Cardiac muscle cell (in vitro differentiated cells and primary cell): ENCODE results near the gene EIF2A. TPM values are rescaled to one million over a fixed set of nuclear protein-coding genes. Genes with fewer than 3 reads are reported as not detected.

Experiments used
- DNase-seq, 2 donors: peaks; one replicate each; pipeline versions ENCODE4 v3.0.0 to v3.0.0-alpha.2; 2010 to 2017; ENCODE audit warnings: low read depth in 1 of 2, low spot score in 1 of 2
- H3K27ac ChIP-seq: fragments of 200-600 bp; sonication (generic); 2 replicates; pipeline ENCODE4 v1.5.1; 2016
- H3K27me3 ChIP-seq: fragments of 200-600 bp; sonication (generic); 2 replicates; pipeline ENCODE4 v1.6.0; 2016; ENCODE audit warnings: control low read depth
- H3K36me3 ChIP-seq: fragments of 200-600 bp; sonication (generic); 2 replicates; pipeline ENCODE4 v1.5.1; 2016; ENCODE audit warnings: control low read depth
- H3K4me1 ChIP-seq: fragments of 200-600 bp; sonication (generic); 2 replicates; pipeline ENCODE4 v1.8.1; 2017; ENCODE audit warnings: low read depth, mild to moderate bottlenecking, mixed run types
- H3K4me3 ChIP-seq: fragments of 200-600 bp; sonication (generic); 2 replicates; pipeline ENCODE4 v1.5.1; 2016; ENCODE audit warnings: mild to moderate bottlenecking
- H3K9me3 ChIP-seq: fragments of 200-600 bp; sonication (generic); 2 replicates; pipeline ENCODE4 v1.5.1; 2017; ENCODE audit warnings: low read depth, mild to moderate bottlenecking, control low read depth
- polyA plus RNA-seq: library from polyadenylated mRNA; unstranded; fragments of >200 nt; fragmentation: Nextera tagmentation; extraction: Ambion mirVana; gene quantifications from 2 replicates; pipeline ENCODE4 v1.2.1, GENCODE V29; 2016
- total RNA-seq: library from RNA; depleted of rRNA; stranded (reverse); fragments of >200 nt; gene quantifications from 2 replicates; pipeline ENCODE4 v1.2.3, GENCODE V29; 2016
- TF ChIP-seq, protein P1 (sequence below): IDR thresholded peaks from 2 replicates; pipeline ENCODE4 v1.5.1; 2012; ENCODE audit warnings: low read depth, mild to moderate bottlenecking, low read length

The EIF2A gene
- total and polyA plus RNA-seq, 2 experiments from 2014 or later, result 40.5 to 49.5 TPM

DNA sequence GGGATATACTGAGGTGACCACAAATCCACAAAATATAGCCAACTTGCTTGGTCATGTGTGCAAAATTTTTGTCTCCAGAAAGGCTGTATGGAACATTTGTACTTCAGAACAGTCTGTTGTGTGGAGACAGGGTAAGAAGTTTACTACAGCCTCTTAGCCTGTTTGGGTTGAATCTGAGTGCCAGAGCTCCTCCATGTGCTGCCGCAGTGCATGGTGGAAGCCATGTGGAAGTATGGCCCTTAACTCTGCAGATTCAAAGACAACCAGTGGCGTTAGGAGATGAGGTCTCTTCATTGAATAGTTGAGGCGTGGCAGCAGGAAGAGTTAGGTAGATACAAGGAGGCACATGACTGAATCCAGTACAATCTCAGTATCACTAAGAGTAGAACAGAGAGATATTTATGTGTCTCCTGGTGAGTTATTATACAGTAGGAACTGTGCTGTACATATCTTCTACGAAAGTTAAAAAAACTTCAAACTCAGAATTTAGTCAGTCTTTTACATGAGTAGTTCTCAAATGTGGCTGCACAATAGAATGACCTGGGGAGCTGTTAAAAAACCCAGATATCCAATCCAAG is 9.4 kb downstream of the EIF2A start:
- H3K27me3 ChIP-seq, result no peaks in the 10 kb centered on the region
- peaks cover 16% of the 10 kb centered on the region for H3K36me3 ChIP-seq
- H3K9me3 ChIP-seq, result no peaks in the 10 kb centered on the region
- H3K4me1 ChIP-seq, result no peaks in the 10 kb centered on the region
- TF ChIP-seq, protein P1, sequence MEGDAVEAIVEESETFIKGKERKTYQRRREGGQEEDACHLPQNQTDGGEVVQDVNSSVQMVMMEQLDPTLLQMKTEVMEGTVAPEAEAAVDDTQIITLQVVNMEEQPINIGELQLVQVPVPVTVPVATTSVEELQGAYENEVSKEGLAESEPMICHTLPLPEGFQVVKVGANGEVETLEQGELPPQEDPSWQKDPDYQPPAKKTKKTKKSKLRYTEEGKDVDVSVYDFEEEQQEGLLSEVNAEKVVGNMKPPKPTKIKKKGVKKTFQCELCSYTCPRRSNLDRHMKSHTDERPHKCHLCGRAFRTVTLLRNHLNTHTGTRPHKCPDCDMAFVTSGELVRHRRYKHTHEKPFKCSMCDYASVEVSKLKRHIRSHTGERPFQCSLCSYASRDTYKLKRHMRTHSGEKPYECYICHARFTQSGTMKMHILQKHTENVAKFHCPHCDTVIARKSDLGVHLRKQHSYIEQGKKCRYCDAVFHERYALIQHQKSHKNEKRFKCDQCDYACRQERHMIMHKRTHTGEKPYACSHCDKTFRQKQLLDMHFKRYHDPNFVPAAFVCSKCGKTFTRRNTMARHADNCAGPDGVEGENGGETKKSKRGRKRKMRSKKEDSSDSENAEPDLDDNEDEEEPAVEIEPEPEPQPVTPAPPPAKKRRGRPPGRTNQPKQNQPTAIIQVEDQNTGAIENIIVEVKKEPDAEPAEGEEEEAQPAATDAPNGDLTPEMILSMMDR, result no peak
- no peak overlapping the region for H3K27ac ChIP-seq
- no peak overlapping the region for H3K4me3 ChIP-seq
- no peak for DNase-seq

DNA sequence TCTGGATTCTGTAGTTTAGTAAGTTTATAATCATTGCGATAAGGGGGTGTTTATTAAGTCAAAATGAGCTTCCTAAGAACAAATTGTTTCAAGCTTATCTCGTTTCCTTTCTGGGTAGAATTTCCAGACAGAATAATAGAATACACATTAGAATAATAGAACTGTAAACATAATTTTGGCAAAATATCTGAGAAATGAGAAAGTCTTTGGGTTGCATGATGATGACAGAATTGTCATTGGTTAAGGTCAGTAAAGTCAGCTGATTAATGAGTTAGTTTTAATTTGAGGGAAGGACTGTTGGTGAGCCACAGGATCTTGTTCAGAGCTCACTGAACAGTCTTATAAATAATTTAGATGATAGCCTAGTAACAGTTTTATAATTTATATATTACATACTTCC is 10.2 kb downstream of the EIF2A start:
- Histone ChIP-seq H3K27me3 (no peaks in the 10 kb centered on the region), H3K36me3 (peaks cover 16% of the 10 kb centered on the region)

DNA sequence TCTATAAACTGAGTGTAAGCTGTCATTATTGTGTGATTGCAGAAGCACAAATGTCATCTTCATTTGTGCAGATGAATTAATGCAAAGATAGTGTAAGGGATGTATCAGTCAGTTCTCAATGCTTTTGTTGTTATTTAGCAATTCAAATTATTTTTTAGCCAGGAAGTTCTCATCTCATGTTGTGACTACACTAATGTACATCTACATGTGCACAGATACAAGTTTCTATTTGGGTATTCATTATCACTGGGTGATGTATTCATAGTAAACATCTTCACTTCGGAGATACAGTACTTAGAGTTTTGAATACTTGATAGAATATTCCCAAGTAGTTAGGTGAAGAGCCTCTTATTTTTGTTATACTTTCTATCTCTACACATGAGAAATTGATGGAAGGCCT is 11.1 kb downstream of the EIF2A start:
- H3K4me1 ChIP-seq, result no peaks in the 10 kb centered on the region
- no peak overlapping the region for H3K4me3 ChIP-seq
- TF ChIP-seq, protein P1, result no peak
- H3K9me3 ChIP-seq, result no peaks in the 10 kb centered on the region
- no peak for DNase-seq
- peaks cover 13% of the 10 kb centered on the region for H3K36me3 ChIP-seq
- no peaks in the 10 kb centered on the region for H3K27me3 ChIP-seq
- no peak overlapping the region for H3K27ac ChIP-seq

More for the DNA sequence above, 10.2 kb downstream of the EIF2A start:
- no peaks in the 10 kb centered on the region for H3K9me3 ChIP-seq
- TF ChIP-seq, protein P1, result no peak
- H3K4me1 ChIP-seq, result no peaks in the 10 kb centered on the region
- DNase-seq, result no peak
- H3K4me3 ChIP-seq, result no peak overlapping the region
- H3K27ac ChIP-seq, result no peak overlapping the region

DNA sequence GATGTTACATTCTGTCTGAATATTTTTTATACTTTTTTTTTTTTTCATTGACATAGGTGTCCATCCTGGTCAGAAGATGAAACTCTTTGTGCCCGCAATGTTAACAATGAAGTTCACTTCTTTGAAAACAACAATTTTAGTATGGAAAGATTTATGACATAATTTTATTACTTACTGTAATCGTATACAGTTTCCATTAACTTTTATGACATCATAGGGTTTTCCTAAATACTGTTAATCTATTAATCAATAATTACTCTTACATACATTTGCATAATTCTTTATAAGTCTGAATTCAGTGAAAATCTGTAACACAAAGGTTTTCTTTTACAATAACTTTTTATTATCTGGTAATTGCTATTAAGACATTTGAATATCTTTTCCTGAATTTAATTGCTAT is 17.7 kb downstream of the EIF2A start:
- H3K27me3 ChIP-seq, result no peaks in the 10 kb centered on the region
- H3K9me3 ChIP-seq, result no peaks in the 10 kb centered on the region
- DNase-seq, result no peak
- TF ChIP-seq, protein P1, result no peak
- H3K4me3 ChIP-seq, result no peak overlapping the region
- peaks cover 42% of the 10 kb centered on the region for H3K36me3 ChIP-seq
- H3K4me1 ChIP-seq, result no peaks in the 10 kb centered on the region
- no peak overlapping the region for H3K27ac ChIP-seq

DNA sequence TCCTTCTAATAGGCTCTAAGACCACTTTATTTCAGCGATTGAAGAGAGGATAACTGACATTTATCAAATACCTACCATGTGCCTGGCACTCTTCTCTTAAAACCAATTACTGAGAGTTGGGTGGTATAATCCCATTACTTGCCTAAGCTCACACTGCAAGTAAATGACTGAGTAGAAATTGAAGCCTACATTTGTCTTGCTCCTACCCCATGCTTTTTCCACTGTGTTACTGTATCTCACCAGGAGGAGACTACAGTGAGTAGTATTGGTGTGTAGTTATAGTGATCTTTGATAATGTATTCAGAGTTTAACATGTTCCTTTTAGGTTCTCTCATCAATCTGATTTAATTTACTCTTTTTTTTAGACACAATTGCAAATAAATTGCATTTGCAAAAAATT is 20.7 kb downstream of the EIF2A start:
- Histone ChIP-seq H3K36me3 (peaks cover 43% of the 10 kb centered on the region), H3K4me1 (no peaks in the 10 kb centered on the region), H3K9me3 (no peaks in the 10 kb centered on the region), H3K4me3 (no peak overlapping the region), H3K27me3 (no peaks in the 10 kb centered on the region), H3K27ac (no peak overlapping the region)
- no peak for DNase-seq
- TF ChIP-seq, protein P1, result no peak

DNA sequence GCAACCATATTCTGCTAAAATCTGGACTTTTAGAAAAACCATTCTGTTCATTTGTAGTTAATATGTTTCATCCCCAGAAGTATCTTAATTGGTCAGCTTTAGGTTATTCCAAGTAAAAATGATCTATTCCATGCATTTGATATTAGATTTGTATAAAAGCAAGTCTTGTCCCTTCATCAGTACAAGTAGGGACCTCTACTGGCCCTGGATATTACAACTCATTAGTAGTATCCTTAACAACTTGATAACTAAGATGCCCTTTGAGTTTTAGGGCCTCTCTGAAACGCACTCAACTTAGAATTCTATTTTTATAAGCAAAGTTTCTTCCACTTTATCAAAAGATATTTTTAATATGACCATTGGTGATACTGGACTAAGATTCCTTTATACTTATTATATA is 31.3 kb downstream of the EIF2A start:
- Histone ChIP-seq H3K4me3 (no peak overlapping the region), H3K27ac (no peak overlapping the region), H3K4me1 (no peaks in the 10 kb centered on the region), H3K9me3 (no peaks in the 10 kb centered on the region), H3K27me3 (no peaks in the 10 kb centered on the region), H3K36me3 (peaks cover 26% of the 10 kb centered on the region)
- peak in 1 of 2 donors; percentile 19 for DNase-seq
- TF ChIP-seq, protein P1, result no peak
